Calu3 (cell line): Measurements from ENCODE around the gene CCBE1. TPM values are rescaled to one million over a fixed set of nuclear protein-coding genes. Genes with fewer than 3 reads are reported as not detected.

Experiments
- BruUV-seq: library from RNA; stranded (reverse); fragments of 400-500 nt; replicated peaks from 2 replicates; lab custom pipeline; 2021; lab: Mats Ljungman, UMichigan
- CTCF ChIA-PET: fragments of 300-600 bp; sonication (Branson Sonifier 250); formaldehyde crosslinking; loops from one replicate; lab custom pipeline; 2022; ENCODE audit warnings: antibody characterized with exemption; lab: Charles Lee
- DNase-seq: peaks from one replicate; pipeline ENCODE4 v3.0.0; 2022
- H3K27ac Mint-ChIP-seq: one replicate; pipeline ENCODE4 v1.8.0; 2022; ENCODE audit warnings: mixed read lengths; ENCODE audit not compliant: unreplicated experiment
- H3K27me3 Mint-ChIP-seq: one replicate; pipeline ENCODE4 v1.8.0; 2022; ENCODE audit warnings: mixed read lengths; ENCODE audit not compliant: unreplicated experiment
- H3K36me3 Mint-ChIP-seq: one replicate; pipeline ENCODE4 v1.8.0; 2022; ENCODE audit warnings: mild to moderate bottlenecking, moderate library complexity, mixed read lengths; ENCODE audit not compliant: insufficient read depth, unreplicated experiment
- H3K4me1 Mint-ChIP-seq: one replicate; pipeline ENCODE4 v1.8.0; 2022; ENCODE audit warnings: mild to moderate bottlenecking, low read depth, mixed read lengths; ENCODE audit not compliant: unreplicated experiment
- H3K4me3 Mint-ChIP-seq: one replicate; pipeline ENCODE4 v1.8.0; 2022; ENCODE audit warnings: mild to moderate bottlenecking, low read depth, moderate library complexity, mixed read lengths; ENCODE audit not compliant: unreplicated experiment
- H3K9me3 Mint-ChIP-seq: one replicate; pipeline ENCODE4 v1.8.0; 2022; ENCODE audit warnings: low read depth, mixed read lengths; ENCODE audit not compliant: unreplicated experiment
- intact Hi-C: fragments of 100-400 bp; cut with micrococcal nuclease; formaldehyde crosslinking; loops from one replicate; pipeline ENCODE4 v1.10.0; 2022; ENCODE audit not compliant: unreplicated experiment
- total RNA-seq: library from RNA; stranded (reverse); gene quantifications from 2 replicates; pipeline ENCODE4 v1.2.3, GENCODE V29; 2022
- TF ChIP-seq, protein P1 (sequence below): fragments of 200-600 bp; IDR thresholded peaks from one replicate; pipeline ENCODE4 v1.8.0; 2022; ENCODE audit warnings: antibody characterized with exemption; ENCODE audit not compliant: unreplicated experiment

The CCBE1 gene
- total RNA-seq, 1 experiment from 2014 or later = 0.12 TPM

DNA sequence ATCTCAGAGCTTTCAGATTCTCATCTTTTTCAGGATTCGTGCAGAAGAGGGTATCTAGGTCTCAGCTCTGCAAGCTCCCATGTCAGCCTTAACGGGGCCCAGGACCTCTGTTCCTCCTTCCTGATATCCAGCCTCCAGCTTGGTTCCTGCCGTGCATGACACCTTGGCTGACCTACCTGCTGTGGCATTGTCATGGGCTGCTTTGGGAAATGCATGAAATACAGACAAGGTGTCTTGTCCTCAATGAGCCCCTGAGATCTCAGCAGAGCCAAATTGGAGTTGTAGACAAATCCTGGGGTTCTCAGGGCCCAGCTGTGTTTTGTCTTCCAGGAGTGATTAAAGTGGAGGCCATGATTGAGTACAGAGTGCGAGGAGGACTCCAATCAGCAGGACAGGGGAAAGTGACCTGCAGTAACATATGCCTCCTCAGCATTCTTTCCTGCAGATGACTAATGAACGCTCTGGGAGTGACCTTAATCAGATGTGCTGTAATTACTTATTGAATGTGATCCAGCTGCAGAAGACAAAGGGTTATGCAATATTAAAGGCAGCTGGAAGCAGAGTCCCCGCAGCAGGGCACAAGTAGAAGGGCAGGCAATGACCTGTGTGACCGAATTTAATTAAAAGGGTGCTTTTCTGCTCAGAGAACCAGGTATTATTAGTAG lies 141.1 kb downstream of the CCBE1 start:
- BruUV-seq = no TSS peak
- intact Hi-C loops = no loop called here
- CTCF ChIA-PET = no interaction called here
- Mint-ChIP-seq H3K9me3 (peaks cover 5% of the 10 kb centered on the region), H3K27me3 (peaks cover 89% of the 10 kb centered on the region), H3K4me3 (no peak overlapping the region), H3K27ac (no peak overlapping the region), H3K36me3 (no peaks in the 10 kb centered on the region), H3K4me1 (no peaks in the 10 kb centered on the region)
- DNase-seq = no peak
- TF ChIP-seq, protein P1, sequence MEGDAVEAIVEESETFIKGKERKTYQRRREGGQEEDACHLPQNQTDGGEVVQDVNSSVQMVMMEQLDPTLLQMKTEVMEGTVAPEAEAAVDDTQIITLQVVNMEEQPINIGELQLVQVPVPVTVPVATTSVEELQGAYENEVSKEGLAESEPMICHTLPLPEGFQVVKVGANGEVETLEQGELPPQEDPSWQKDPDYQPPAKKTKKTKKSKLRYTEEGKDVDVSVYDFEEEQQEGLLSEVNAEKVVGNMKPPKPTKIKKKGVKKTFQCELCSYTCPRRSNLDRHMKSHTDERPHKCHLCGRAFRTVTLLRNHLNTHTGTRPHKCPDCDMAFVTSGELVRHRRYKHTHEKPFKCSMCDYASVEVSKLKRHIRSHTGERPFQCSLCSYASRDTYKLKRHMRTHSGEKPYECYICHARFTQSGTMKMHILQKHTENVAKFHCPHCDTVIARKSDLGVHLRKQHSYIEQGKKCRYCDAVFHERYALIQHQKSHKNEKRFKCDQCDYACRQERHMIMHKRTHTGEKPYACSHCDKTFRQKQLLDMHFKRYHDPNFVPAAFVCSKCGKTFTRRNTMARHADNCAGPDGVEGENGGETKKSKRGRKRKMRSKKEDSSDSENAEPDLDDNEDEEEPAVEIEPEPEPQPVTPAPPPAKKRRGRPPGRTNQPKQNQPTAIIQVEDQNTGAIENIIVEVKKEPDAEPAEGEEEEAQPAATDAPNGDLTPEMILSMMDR = no peak

DNA sequence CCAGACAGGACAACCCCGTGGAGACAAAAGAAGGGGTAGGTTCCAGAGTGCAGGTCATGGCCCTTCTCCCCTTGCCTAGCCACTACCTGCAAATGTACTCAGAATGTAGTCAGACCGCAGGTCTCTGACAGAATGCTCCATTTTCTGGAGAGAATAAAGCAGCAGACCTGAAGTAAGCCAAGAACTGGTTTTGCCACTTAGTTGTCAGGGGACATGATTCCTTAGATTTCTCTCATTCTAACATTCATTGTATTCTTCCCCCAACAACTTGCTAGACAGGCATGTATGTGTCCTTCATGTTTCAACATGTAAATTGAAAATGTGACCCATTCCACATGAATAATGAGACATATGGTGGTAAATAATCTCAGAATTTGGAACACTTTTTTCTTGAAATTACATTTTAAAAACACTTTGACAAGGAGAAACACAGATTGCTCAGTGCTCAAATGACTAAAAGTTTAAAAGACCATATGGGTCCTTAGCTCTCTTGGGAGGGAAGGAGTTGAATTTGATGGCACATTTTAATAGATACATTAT lies 142.4 kb downstream of the CCBE1 start:
- Mint-ChIP-seq H3K4me3 (no peak overlapping the region), H3K9me3 (peaks cover 5% of the 10 kb centered on the region), H3K36me3 (no peaks in the 10 kb centered on the region), H3K27me3 (peaks cover 81% of the 10 kb centered on the region), H3K27ac (no peak overlapping the region), H3K4me1 (no peaks in the 10 kb centered on the region)
- TF ChIP-seq, protein P1 = no peak
- intact Hi-C loops = no loop called here
- no peak for DNase-seq
- no TSS peak for BruUV-seq
- CTCF ChIA-PET = no interaction called here

DNA sequence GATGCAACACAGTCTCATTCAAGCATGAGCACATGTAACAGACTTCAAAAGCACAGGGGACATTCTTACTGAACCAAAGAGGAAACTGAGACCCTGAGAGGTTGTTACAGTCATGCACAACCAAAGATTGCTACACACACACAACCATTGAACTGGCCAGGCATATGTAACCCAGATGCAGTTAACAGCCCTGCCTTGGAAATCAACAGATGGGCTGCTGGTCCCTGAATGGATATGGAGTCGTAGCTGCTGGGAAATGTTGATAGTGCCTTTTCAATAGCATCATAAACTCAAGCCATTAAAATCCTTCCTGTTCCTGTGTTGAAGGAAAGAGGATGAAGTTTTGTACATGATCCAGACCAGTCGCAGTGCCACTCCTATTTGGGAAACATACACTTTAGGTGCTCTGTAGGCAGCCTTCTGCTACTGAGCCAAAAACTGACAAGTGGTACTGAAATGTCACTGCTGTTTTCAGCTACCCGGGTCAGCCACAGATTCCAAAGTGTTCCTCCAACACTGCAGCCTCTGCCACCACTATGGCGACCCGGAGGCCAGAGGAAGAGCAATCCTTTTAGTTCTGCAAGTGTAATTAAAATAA lies 143.9 kb downstream of the CCBE1 start:
- no TSS peak for BruUV-seq
- Mint-ChIP-seq H3K27me3 (peaks cover 66% of the 10 kb centered on the region), H3K4me1 (no peaks in the 10 kb centered on the region), H3K4me3 (no peak overlapping the region), H3K36me3 (no peaks in the 10 kb centered on the region), H3K27ac (no peak overlapping the region), H3K9me3 (peaks cover 5% of the 10 kb centered on the region)
- no peak for DNase-seq
- TF ChIP-seq, protein P1 = no peak
- intact Hi-C loops = no loop called here
- CTCF ChIA-PET = no interaction called here

DNA sequence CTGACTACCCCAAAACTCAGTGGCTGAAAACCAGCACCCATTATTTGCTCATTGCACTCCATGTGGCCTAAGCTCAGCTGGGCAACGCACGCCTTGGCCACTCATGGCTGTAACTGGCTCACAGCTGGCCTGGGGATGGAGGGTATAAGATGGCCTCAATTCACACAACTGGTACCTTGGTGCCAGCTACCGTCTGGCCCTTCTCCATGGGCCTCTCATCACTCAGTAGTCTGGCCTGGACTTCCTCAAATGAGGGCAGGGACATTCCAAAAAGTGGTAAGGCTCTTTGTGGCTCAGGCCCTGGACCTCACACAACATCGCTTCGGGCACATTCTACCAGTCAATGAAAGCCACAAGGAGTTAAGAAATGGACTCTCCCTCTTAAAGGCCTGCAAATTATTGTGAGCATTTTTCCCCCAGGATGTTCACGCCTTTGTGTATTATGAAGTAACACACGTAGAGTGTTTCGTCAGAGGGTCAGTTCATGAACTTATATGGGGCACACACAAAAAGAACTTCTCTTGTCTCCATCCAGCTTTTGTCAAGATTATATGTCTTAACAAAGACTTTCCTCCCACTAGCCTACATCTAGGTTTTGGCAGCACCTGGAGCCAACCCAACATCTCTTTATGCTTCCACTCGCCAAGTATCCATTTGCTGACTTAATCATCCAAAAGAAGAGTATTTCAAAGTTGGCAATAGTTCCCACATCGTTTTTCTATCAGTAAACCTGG lies 145.2 kb downstream of the CCBE1 start:
- H3K27ac Mint-ChIP-seq = no peak overlapping the region
- H3K9me3 Mint-ChIP-seq = peaks cover under 1% of the 10 kb centered on the region
- H3K4me3 Mint-ChIP-seq = no peak overlapping the region
- peaks cover 62% of the 10 kb centered on the region for H3K27me3 Mint-ChIP-seq
- H3K36me3 Mint-ChIP-seq = no peaks in the 10 kb centered on the region
- TF ChIP-seq, protein P1 = no peak
- DNase-seq = no peak
- intact Hi-C loops = no loop called here
- CTCF ChIA-PET = no interaction called here
- no TSS peak for BruUV-seq
- no peaks in the 10 kb centered on the region for H3K4me1 Mint-ChIP-seq
